PC-9 (cell line): Measurements from ENCODE around the gene SUSD5.

Experiments used
- CTCF ChIP-seq: fragments of 200-600 bp; sonication (generic); conservative IDR thresholded peaks from 2 replicates; pipeline ENCODE4 v1.6.1; 2017; ENCODE audit warnings: mixed run types, antibody characterized with exemption, mild to moderate bottlenecking, moderate library complexity
- EZH2 ChIP-seq: fragments of 200-600 bp; sonication (generic); IDR thresholded peaks from 2 replicates; pipeline ENCODE4 v1.8.0; 2017; ENCODE audit warnings: antibody characterized with exemption, low read depth

GRCh38 chr3:33152363-33153360 lies 65.9 kb downstream of the SUSD5 start:
- no peak for TF ChIP-seq CTCF
- no peak for TF ChIP-seq EZH2
